Measurements from ENCODE around the gene PITPNM3. TPM values are rescaled to one million over a fixed set of nuclear protein-coding genes. Genes with fewer than 3 reads are reported as not detected.

The PITPNM3 gene
- total and polyA plus RNA-seq, 2 of the 13 experiments (the other 11 are each of a cell fraction or from before 2014, with no cell fraction given), result 0.13 to 0.29 TPM

- ChIA-PET CTCF (ENCODE audit: low intra/inter-chr PET ratio, low total read pairs) (no interaction called here), POLR2A (no interaction called here)
- Histone ChIP-seq H3K9me3 (ENCODE audit: low read length) (no peaks in the 10 kb centered on the region), H3K79me2 (ENCODE audit: insufficient read depth, low read length) (no peaks in the 10 kb centered on the region), H3K27ac (ENCODE audit: extremely low read length, insufficient read depth, low read length) (no peak overlapping the region), H3K36me3 (replicated peaks in 1 of 2; ENCODE audit: control insufficient read depth in 1 of 2, insufficient read depth in 2 of 2, low read length in 2 of 2) (no peaks in the 10 kb centered on the region), H3K9ac (ENCODE audit: insufficient read depth, low read depth, low read length) (no peak overlapping the region), H3K27me3 (ENCODE audit: control insufficient read depth in 1 of 2, insufficient read depth in 2 of 2, low read length in 2 of 2) (no peaks in the 10 kb centered on the region), H3K4me3 (replicated peaks in 1 of 3; ENCODE audit: insufficient read depth in 1 of 3, low read depth in 2 of 3, low read length in 3 of 3) (no peak overlapping the region), H3K4me1 (ENCODE audit: insufficient read depth, low read length) (no peaks in the 10 kb centered on the region), H3K4me2 (ENCODE audit: low read depth, low read length) (no peak overlapping the region), H4K20me1 (ENCODE audit: insufficient read depth, low read length) (no peaks in the 10 kb centered on the region), H2AFZ (ENCODE audit: low read length) (no peak overlapping the region)
- in situ Hi-C loops (cut with HindIII; ENCODE audit: extremely low pct_ligation_motif_present, low pct_unique_long_range_greater_than_20kb), result no loop called here
- no peak for ATAC-seq
- TF ChIP-seq HMGXB3 (CRISPR knock-in tag; IDR thresholded peaks at IDR 0.05; ENCODE audit: borderline replicate concordance), result no peak
- no peak for TF ChIP-seq ZNF329 (CRISPR knock-in tag; IDR thresholded peaks at IDR 0.05; ENCODE audit: low read depth)
- TF ChIP-seq FOSL1 (CRISPR knock-in tag; IDR thresholded peaks at IDR 0.05; ENCODE audit: borderline replicate concordance), result no peak
- TF ChIP-seq ZNF367 (CRISPR knock-in tag; IDR thresholded peaks at IDR 0.05; ENCODE audit: borderline replicate concordance), result no peak
- no peak for TF ChIP-seq MAFG (CRISPR knock-in tag; IDR thresholded peaks at IDR 0.05)
- TF ChIP-seq EEA1 (CRISPR knock-in tag; IDR thresholded peaks at IDR 0.05; ENCODE audit: borderline replicate concordance), result no peak
- no peak for TF ChIP-seq ZNF800 (CRISPR knock-in tag; IDR thresholded peaks at IDR 0.05)
- TF ChIP-seq RFX1 (IDR thresholded peaks at IDR 0.05), result no peak
- WGBS (ENCODE audit: low lambda C conversion rate), result 68% methylated on average over 11 of the region's 11 CpGs
- intact Hi-C loops (cut with micrococcal nuclease; ENCODE audit: unreplicated experiment), result no loop called here
- no peak for DNase-seq (ENCODE audit: low spot score)
- BruUV-seq (replicated peaks), result no TSS peak
- FAIRE-seq, result no peak
Observed at GRCh38 chr17:6502142-6502541, 54.2 kb downstream of the PITPNM3 start.

Data from HepG2 (cell line).